H1 (cell line): ENCODE measurements around the gene PIGU. TPM values are rescaled to one million over a fixed set of nuclear protein-coding genes. Genes with fewer than 3 reads are reported as not detected.

Experiments used
- CTCF ChIP-seq, 3 experiments: IDR thresholded peaks; 1 replicate in 2 of 3; 2 replicates in 1 of 3; pipeline versions ENCODE4 v1.5.1 to v1.6.1; 2011; ENCODE audit warnings: low read length in 3 of 3, mild to moderate bottlenecking in 3 of 3, inconsistent platforms in 2 of 3, low read depth in 1 of 3, moderate library complexity in 1 of 3; ENCODE audit not compliant: insufficient read depth in 1 of 3; ENCODE audit errors: control extremely low read depth in 1 of 3
- NANOG ChIP-seq: IDR thresholded peaks from 2 replicates; pipeline ENCODE4 v1.6.1; 2011; ENCODE audit warnings: low read length, low read depth, mild to moderate bottlenecking, inconsistent platforms; ENCODE audit not compliant: insufficient read depth, poor library complexity, severe bottlenecking
- TAF1 ChIP-seq: IDR thresholded peaks from 2 replicates; pipeline ENCODE4 v1.6.1; 2011; ENCODE audit warnings: mild to moderate bottlenecking, low read depth, low read length
- polyA plus RNA-seq, 7 experiments: library from polyadenylated mRNA; depleted of rRNA in 3 of 7; stranded (reverse) in 5 of 7; unstranded in 2 of 7; fragments of >200 nt in 5 of 7; fragments of 200-250 nt in 2 of 7; gene quantifications; 1 replicate in 5 of 7; 2 replicates in 1 of 7; 4 replicates in 1 of 7; pipeline versions ENCODE4 v1.2.1 to v1.2.3, GENCODE V29; 2011 to 2013; ENCODE audit warnings: missing spikeins in 2 of 7, mixed read lengths in 2 of 7
- total RNA-seq: library from RNA; stranded (reverse); fragmentation: NEBNext Ultra II Directional; extraction: Animal tissue kit (Norgen Biotek cat#: 25700); gene quantifications from 2 replicates; pipeline ENCODE4 v1.2.1, GENCODE V29; 2021

Gene PIGU
- total and polyA plus RNA-seq, 2 of the 8 experiments (the other 6 are each of a cell fraction or from before 2014, with no cell fraction given) = 28.3 to 117 TPM

- TF ChIP-seq CTCF (IDR thresholded peaks at IDR 0.05; ENCODE audit: control extremely low read depth in 1 of 3, insufficient read depth in 1 of 3, low read depth in 1 of 3, low read length in 3 of 3) (no peak), NANOG (no peak), TAF1 (no peak)
Measured at GRCh38 chr20:34539756-34540155, 137.1 kb downstream of the PIGU start (continued).
